HG02884 (cell line): ENCODE measurements around the gene KRTAP12-2.
"Not testable (repeated sequence)": the region's sequence is repeated elsewhere in the genome, so short reads cannot be mapped to it uniquely, and the experiment has no call there.

Source experiments
- ATAC-seq: cut with Tn5 transposase; IDR thresholded peaks from one replicate; pipeline ENCODE4 v1.9.1; 2021; ENCODE audit warnings: mild to moderate bottlenecking, moderate library complexity; ENCODE audit not compliant: unreplicated experiment

Gene KRTAP12-2

DNA sequence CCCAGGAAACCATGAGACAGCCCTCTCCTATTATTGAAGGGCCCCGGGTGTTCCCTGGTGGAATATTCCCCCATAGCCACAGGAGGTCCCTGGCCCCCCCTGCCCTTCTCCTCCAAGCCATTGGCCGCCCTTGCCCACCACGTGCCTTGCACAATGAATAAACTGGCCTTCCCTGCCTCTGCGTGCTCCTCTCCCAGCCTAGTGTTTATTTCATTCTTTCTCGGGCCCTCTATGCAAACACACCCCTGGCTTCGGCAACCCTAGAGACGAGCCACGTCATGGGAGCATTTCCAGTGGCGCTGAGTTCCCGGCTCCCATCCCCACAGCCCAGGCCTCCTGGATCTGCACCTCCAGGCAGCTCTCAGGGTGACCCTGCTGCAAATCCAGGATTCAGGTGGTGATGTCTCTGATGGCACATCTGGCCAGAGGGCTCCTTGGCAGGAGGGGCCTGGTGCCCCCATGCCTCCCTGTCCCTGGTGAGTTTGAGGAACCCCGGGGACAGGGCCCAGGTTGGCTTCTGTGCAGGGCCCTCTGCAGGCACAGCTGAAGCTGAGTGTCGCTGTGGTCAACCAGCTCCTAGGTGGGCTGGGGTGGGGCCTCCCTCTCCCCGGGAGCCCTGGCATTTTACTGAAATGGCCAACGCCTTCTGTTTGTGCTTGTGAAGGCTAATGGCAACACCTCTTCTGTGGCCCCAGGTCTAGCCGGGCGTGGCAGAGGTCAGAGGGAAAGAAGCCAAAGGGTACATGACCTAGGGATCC is 36.4 kb upstream of the KRTAP12-2 start:
- ATAC-seq = no peak

- ATAC-seq = no peak
Measured at GRCh38 chr21:44702111-44702972, 35.6 kb upstream of the KRTAP12-2 start.

DNA sequence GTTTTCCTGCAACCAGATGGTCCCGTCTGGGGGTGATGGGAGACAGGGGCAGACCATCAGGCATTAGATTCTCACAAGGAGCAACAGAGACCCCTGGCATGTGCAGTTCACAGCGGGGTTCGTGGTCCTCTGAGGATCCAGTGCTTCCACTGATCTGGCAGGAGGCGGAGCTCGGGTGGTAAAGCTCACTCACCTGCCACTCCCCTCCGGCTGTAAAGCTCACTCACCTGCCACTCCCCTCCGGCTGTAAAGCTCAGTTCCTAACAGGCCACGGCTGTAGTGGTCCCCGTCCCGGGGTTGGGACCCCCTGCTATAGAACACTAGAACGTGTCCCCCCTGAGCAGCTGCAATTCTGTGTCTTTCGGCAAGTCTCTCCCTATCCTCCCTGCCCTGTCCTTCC is 34.8 kb upstream of the KRTAP12-2 start:
- no peak for ATAC-seq

GRCh38 chr21:44701023-44701400 is 34.3 kb upstream of the KRTAP12-2 start:
- no peak for ATAC-seq

GRCh38 chr21:44700101-44701022 is 33.6 kb upstream of the KRTAP12-2 start:
- ATAC-seq = no peak

- no peak for ATAC-seq
Measured at GRCh38 chr21:44699502-44700001, 32.8 kb upstream of the KRTAP12-2 start.

- ATAC-seq = no peak
Measured at GRCh38 chr21:44697811-44698734, 31.3 kb upstream of the KRTAP12-2 start.

- ATAC-seq = not testable (repeated sequence)
Measured at GRCh38 chr21:44697172-44697810, 30.6 kb upstream of the KRTAP12-2 start, which contains the start of gene KRTAP10-12. TSS of gene KRTAP10-12 (plus strand) at chr21:44697172. CDS start at chr21:44697202, 30 bp downstream.

- no peak for ATAC-seq
Measured at GRCh38 chr21:44696572-44696971, 29.8 kb upstream of the KRTAP12-2 start.

DNA sequence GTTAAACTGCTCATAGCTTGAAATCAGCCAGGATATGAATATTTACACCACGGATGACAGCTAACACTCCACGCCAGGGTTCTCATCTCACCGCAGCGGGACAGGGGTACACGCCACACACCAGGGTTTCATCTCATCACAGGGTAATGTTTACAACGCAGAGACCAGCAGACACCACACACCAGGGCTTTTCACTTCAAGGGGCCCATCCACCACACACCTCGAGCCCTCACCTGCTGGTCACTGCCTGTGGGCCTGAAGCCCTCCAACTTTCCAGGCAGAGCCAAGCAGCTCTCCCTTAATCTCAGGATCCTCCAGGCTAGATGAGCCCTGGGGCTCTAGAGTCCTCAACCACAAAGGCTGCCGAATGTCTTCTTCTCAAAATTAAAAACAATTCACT is 28.9 kb upstream of the KRTAP12-2 start:
- ATAC-seq = no peak

DNA sequence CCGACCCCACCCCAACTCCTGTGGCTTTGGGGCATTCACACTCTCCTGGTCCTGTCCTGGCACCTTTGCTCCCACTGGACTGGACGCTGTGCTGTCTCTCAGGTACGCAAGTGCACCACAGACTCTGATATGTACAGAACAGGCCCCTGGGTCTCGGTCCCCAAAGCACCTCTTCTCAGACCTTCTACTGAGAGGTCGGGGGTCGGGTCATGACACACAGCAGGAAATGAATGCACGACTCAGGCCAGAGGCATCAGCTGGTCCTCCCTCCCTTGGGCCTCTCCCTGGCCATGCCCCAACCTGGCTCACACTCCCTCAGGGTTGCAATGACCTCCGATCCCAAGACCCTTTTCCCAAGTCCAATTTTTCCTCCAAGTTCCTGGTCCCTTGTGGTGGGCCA is 28.5 kb upstream of the KRTAP12-2 start:
- ATAC-seq = no peak

GRCh38 chr21:44694776-44695175 is 28.0 kb upstream of the KRTAP12-2 start:
- no peak for ATAC-seq

DNA sequence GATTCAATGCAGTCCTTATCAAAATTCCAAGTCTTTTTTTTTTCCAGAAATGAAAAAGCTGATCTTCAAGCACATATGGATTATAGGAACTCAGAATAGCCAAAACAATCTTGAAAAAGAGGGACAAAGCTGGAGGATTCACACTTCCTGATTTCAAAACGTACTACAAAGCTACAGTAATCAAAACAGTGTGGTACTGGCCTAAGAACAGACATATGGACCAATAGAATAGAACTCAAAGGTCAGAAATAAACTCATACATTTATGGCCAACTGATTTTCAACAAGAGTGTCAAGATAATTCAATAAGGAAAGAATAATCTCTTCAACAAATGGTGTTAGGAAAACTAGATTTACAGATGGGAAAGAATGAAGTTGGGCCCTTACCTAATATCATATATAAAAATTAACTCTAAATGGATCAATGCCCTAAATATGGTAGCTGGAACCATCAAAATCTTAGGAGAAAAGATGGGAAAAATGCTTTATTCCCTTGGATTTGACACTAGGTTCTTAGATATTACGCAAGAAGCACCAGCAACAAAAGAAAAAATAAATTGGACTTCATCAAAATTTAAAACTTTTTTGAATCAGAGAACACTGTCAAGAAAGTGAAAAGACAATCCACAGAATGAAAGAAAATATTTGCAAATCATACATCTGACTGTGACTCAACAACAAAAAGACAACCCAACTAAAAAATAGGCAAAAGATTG is 26.2 kb upstream of the KRTAP12-2 start:
- ATAC-seq = no peak

DNA sequence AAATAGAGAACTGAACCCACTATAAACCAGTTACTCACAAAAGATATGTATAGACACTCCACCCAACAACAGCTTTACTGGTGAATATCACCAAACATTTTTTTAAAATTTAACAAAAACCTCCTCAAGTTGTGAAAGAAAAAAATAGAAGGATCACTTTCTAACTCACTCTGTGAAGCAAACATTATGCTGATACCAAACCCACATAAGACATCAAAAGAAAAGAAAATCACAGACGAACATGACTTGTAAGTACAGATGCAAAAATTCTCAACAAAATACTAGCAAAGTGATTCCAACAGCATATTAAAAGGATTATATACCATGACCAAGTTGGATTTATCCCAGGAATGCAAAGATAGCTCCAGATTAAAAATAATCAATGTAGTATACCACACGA is 25.0 kb upstream of the KRTAP12-2 start:
- no peak for ATAC-seq

DNA sequence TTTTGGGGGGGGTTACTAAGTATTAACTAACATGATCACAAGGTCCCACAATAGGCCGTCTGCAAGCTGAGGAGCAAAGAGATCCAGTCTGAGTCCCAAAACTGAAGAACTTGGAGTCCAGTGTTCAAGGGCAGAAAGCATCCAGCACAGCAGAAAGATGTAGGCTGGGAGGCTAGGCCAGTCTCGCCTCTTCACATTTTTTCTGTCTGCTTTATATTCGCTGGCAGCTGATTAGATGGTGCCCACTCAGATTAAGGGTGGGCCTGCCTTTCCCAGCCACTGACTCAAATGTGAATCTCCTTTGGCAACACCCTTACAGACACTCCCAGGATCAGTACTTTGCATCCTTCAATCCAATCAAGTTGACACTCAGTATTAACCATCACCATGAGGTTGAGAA is 23.0 kb upstream of the KRTAP12-2 start:
- ATAC-seq = not testable (repeated sequence)

GRCh38 chr21:44687671-44688070 is 20.9 kb upstream of the KRTAP12-2 start:
- ATAC-seq = no peak

- ATAC-seq = no peak
Measured at GRCh38 chr21:44686843-44687561, 20.3 kb upstream of the KRTAP12-2 start.
